Brain microvascular endothelial cell (primary cell): ENCODE results near the gene TAS2R41.

ENCODE experiments used
- DNase-seq: peaks from one replicate; pipeline ENCODE4 v3.0.0-alpha.2; 2020
- H3K27ac ChIP-seq: fragments of 250-450 bp; sonication (Bioruptor Pico); 2 replicates; pipeline ENCODE4 v1.5.1; 2020; ENCODE audit warnings: mild to moderate bottlenecking, moderate library complexity
- H3K27me3 ChIP-seq: fragments of 250-450 bp; sonication (Bioruptor Pico); replicated peaks from 2 replicates; pipeline ENCODE4 v1.5.1; 2020; ENCODE audit warnings: mild to moderate bottlenecking
- H3K36me3 ChIP-seq: fragments of 250-450 bp; sonication (Bioruptor Pico); replicated peaks from 2 replicates; pipeline ENCODE4 v1.5.1; 2020; ENCODE audit warnings: mild to moderate bottlenecking
- H3K4me3 ChIP-seq: 2 replicates; pipeline ENCODE4 v1.5.1; 2011; ENCODE audit warnings: low read depth, mild to moderate bottlenecking, control low read depth, low read length, moderate library complexity
- CTCF ChIP-seq: IDR thresholded peaks from 2 replicates; pipeline ENCODE4 v1.5.1; 2011; ENCODE audit warnings: low read depth, mild to moderate bottlenecking, moderate library complexity, low read length, control low read depth, inconsistent platforms; ENCODE audit errors: missing control alignments
- in situ Hi-C: cut with HindIII; loops from 2 replicates; pipeline ENCODE4 v1.10.0; 2017; ENCODE audit warnings: low sequenced_read_pairs, low pct_ligation_motif_present

The TAS2R41 gene

GRCh38 chr7:143444063-143444782 is 33.5 kb upstream of the TAS2R41 start:
- H3K4me3 ChIP-seq = no peak overlapping the region
- no peak for DNase-seq
- in situ Hi-C loops = no loop called here
- no peak for TF ChIP-seq CTCF
- H3K36me3 ChIP-seq = no peaks in the 10 kb centered on the region
- H3K27me3 ChIP-seq = no peaks in the 10 kb centered on the region
- H3K27ac ChIP-seq = no peak overlapping the region

- in situ Hi-C loops = no loop called here
- Histone ChIP-seq H3K27me3 (no peaks in the 10 kb centered on the region), H3K36me3 (no peaks in the 10 kb centered on the region), H3K4me3 (no peak overlapping the region), H3K27ac (no peak overlapping the region)
- DNase-seq = no peak
- no peak for TF ChIP-seq CTCF
These were observed 32.9 kb upstream of the TAS2R41 start for GRCh38 chr7:143444785-143445184.

GRCh38 chr7:143447466-143447865 is 30.2 kb upstream of the TAS2R41 start:
- no peak for TF ChIP-seq CTCF
- no peak overlapping the region for H3K4me3 ChIP-seq
- no peak for DNase-seq
- no peaks in the 10 kb centered on the region for H3K36me3 ChIP-seq
- H3K27ac ChIP-seq = no peak overlapping the region
- in situ Hi-C loops = no loop called here
- no peaks in the 10 kb centered on the region for H3K27me3 ChIP-seq

- no peak overlapping the region for H3K4me3 ChIP-seq
- in situ Hi-C loops = no loop called here
- no peaks in the 10 kb centered on the region for H3K27me3 ChIP-seq
- TF ChIP-seq CTCF = no peak
- H3K27ac ChIP-seq = no peak overlapping the region
- DNase-seq = no peak
- H3K36me3 ChIP-seq = no peaks in the 10 kb centered on the region
These were observed 29.2 kb upstream of the TAS2R41 start for GRCh38 chr7:143448429-143448828.

GRCh38 chr7:143449793-143450192 is 27.9 kb upstream of the TAS2R41 start:
- Histone ChIP-seq H3K36me3 (no peaks in the 10 kb centered on the region), H3K27ac (no peak overlapping the region), H3K4me3 (no peak overlapping the region), H3K27me3 (no peaks in the 10 kb centered on the region)
- no peak for DNase-seq
- in situ Hi-C loops = no loop called here
- TF ChIP-seq CTCF = no peak

GRCh38 chr7:143451122-143451521 is 26.6 kb upstream of the TAS2R41 start:
- DNase-seq = no peak
- TF ChIP-seq CTCF = no peak
- no peaks in the 10 kb centered on the region for H3K36me3 ChIP-seq
- in situ Hi-C loops = no loop called here
- no peak overlapping the region for H3K4me3 ChIP-seq
- H3K27me3 ChIP-seq = no peaks in the 10 kb centered on the region
- no peak overlapping the region for H3K27ac ChIP-seq
